Measurements from ENCODE around the gene SETX.

Gene SETX

GRCh38 chr9:132250324-132251262 lies 104.2 kb downstream of the SETX start:
- H3K4me1 ChIP-seq (ENCODE audit: insufficient read depth, low read length): no peaks in the 10 kb centered on the region
- no peak overlapping the region for H3K4me3 ChIP-seq (ENCODE audit: low read length)
- H2AFZ ChIP-seq (ENCODE audit: low read depth, low read length): no peak overlapping the region
- no peaks in the 10 kb centered on the region for H3K36me3 ChIP-seq (ENCODE audit: insufficient read depth, low read length)
- peaks cover 13% of the 10 kb centered on the region for H3K9me3 ChIP-seq (ENCODE audit: low read length)
- H3K27me3 ChIP-seq (ENCODE audit: insufficient read depth, low read length): peaks cover 5% of the 10 kb centered on the region

DNA sequence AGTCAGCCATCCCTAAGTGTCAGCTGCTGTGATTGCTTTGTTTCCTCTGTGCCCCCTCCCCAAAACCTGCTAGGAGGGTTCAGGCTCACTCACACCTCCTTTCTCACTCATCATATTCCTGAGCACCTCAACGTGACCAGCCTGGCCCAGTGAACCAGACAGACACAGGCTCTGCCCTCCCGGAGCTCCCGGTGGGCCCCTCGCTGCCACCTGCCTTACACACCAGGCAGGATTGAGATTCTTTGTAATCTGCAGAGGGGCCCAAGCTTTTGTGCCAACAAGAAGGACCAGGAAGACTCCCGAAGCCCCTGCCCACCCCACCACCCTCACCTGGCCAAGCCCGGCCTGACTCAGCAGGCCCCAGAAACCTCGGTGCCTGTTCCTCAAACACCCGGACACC lies 105.1 kb downstream of the SETX start:
- Histone ChIP-seq H3K27me3 (ENCODE audit: insufficient read depth, low read length) (peaks cover 13% of the 10 kb centered on the region), H3K9me3 (ENCODE audit: low read length) (peaks cover 13% of the 10 kb centered on the region), H3K4me1 (ENCODE audit: insufficient read depth, low read length) (peaks cover 8% of the 10 kb centered on the region), H3K36me3 (ENCODE audit: insufficient read depth, low read length) (no peaks in the 10 kb centered on the region), H3K4me3 (ENCODE audit: low read length) (no peak overlapping the region), H2AFZ (ENCODE audit: low read depth, low read length) (no peak overlapping the region)

DNA sequence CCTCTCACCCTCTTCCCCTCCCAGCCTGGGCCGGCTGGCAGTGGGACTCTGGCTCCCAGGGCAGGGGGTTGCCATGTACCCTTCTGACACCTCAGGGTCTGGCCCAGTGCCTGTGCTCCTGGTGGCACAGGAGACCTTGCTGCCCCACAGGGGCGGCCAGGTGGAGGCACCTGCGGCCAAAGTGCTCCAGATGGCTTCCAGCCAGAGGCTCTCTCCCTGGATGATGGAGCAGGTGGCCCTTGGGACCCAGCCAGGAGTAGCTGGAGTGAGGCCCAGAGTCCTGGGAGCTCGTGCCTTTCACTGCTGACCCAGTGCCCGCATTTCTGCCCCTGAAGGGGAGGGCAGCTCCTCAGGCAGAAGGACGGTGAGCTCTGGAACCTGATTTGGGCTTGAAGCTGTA lies 105.7 kb downstream of the SETX start:
- no peak overlapping the region for H2AFZ ChIP-seq (ENCODE audit: low read depth, low read length)
- H3K36me3 ChIP-seq (ENCODE audit: insufficient read depth, low read length): no peaks in the 10 kb centered on the region
- H3K4me1 ChIP-seq (ENCODE audit: insufficient read depth, low read length): peaks cover 8% of the 10 kb centered on the region
- H3K4me3 ChIP-seq (ENCODE audit: low read length): no peak overlapping the region
- peaks cover 18% of the 10 kb centered on the region for H3K27me3 ChIP-seq (ENCODE audit: insufficient read depth, low read length)
- H3K9me3 ChIP-seq (ENCODE audit: low read length): peaks cover 13% of the 10 kb centered on the region

- Histone ChIP-seq H3K9me3 (ENCODE audit: low read length) (peaks cover 13% of the 10 kb centered on the region), H3K36me3 (ENCODE audit: insufficient read depth, low read length) (no peaks in the 10 kb centered on the region), H3K4me1 (ENCODE audit: insufficient read depth, low read length) (peaks cover 8% of the 10 kb centered on the region), H3K27me3 (ENCODE audit: insufficient read depth, low read length) (peaks cover 30% of the 10 kb centered on the region), H2AFZ (ENCODE audit: low read depth, low read length) (no peak overlapping the region), H3K4me3 (ENCODE audit: low read length) (no peak overlapping the region)
Measured at GRCh38 chr9:132247942-132248341, 106.8 kb downstream of the SETX start.

GRCh38 chr9:132245465-132245864 lies 109.3 kb downstream of the SETX start:
- Histone ChIP-seq H3K9me3 (ENCODE audit: low read length) (no peaks in the 10 kb centered on the region), H2AFZ (ENCODE audit: low read depth, low read length) (no peak overlapping the region), H3K27me3 (ENCODE audit: insufficient read depth, low read length) (peaks cover 49% of the 10 kb centered on the region), H3K4me3 (ENCODE audit: low read length) (no peak overlapping the region), H3K4me1 (ENCODE audit: insufficient read depth, low read length) (peaks cover 19% of the 10 kb centered on the region), H3K36me3 (ENCODE audit: insufficient read depth, low read length) (no peaks in the 10 kb centered on the region)

DNA sequence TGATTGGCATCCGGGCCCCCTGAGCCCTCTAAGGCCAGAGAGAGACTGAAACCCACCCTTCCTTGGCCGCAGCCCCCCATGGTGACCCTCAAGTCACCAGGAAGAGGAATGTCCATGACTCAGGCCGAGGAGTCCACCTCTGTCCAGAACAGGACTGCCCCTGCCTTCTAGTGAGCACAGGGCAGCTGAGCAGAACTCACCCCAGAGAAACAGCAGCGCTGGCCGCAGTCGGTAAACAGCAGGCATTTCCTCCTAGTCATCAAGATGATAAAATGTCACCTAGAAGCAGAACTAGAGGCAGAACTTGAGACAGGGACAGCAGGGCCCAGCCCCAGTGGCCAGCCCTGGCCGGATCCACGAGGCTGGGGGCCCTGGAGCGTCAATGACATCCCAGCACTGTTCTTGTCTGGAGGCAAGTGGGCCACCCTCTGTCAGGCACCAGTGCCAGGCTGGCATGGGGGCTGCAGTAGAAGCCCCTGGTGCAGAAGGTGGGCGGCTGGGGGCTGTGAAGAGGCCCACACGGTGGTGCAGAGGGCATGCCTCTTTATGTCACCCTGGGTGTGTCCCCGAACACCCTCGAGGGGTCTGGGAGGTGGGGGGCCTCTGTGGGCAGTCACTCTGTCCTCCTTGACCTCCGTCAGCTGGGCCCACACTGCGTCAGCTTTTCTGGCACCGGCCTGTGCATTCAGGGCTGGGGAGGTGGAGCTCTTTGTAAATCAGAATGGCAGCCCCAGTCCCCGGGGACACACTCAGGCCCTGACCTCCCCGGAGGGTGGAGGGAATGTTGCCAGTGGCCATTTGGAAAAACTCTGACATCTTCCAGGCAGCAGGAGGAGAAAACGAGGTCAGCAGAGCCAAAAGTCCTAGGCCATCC lies 110.0 kb downstream of the SETX start:
- Histone ChIP-seq H3K4me1 (ENCODE audit: insufficient read depth, low read length) (peaks cover 19% of the 10 kb centered on the region), H3K36me3 (ENCODE audit: insufficient read depth, low read length) (no peaks in the 10 kb centered on the region), H2AFZ (ENCODE audit: low read depth, low read length) (no peak overlapping the region), H3K27me3 (ENCODE audit: insufficient read depth, low read length) (peaks cover 56% of the 10 kb centered on the region), H3K9me3 (ENCODE audit: low read length) (no peaks in the 10 kb centered on the region), H3K4me3 (ENCODE audit: low read length) (no peak overlapping the region)

DNA sequence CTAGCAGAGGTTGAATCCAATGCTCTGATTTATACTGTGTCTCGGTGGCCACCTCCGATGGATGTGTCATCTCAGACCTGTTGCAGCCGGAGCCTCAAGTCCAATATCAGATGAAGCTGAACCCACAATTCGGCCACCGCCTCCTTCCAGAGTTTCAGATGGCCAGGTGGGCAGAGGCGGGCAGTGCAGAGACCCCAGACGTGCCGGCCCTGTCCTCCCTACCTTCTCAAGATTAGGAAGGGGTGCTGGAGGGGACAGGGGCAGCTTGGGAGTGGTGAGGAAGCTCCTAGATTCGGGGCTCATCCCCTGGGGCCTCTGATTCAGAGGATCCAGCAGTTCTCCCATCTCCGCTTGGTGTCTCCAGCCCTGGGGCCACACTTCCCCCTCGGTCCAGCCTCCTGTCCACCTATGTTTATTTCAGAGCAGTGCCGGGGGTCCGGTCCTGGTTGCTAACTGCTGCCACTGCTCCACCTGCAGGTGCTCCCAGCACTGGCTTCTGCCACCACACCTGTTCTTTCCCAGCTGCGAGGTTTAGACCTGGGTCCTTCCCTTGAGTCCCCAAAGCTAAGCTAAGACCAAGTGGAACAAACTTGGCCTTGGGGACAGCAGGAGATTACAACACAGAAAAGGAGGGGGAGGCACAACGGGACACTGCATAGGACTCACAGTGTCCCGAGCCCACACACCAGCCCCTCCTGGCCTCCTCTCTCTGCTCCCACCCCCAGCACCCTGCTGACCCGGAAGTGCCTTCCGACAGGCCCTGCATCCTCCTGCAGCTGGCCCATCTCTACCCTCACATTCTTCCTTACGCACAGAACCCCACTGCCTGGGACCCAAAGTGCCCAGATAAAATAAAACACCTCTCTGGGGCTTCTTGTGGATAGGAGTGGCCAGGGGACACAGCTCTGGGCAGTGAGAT lies 111.4 kb downstream of the SETX start:
- Histone ChIP-seq H2AFZ (ENCODE audit: low read depth, low read length) (no peak overlapping the region), H3K27me3 (ENCODE audit: insufficient read depth, low read length) (peaks cover 69% of the 10 kb centered on the region), H3K36me3 (ENCODE audit: insufficient read depth, low read length) (no peaks in the 10 kb centered on the region), H3K4me3 (ENCODE audit: low read length) (no peak overlapping the region), H3K4me1 (ENCODE audit: insufficient read depth, low read length) (peaks cover 19% of the 10 kb centered on the region), H3K9me3 (ENCODE audit: low read length) (no peaks in the 10 kb centered on the region)

DNA sequence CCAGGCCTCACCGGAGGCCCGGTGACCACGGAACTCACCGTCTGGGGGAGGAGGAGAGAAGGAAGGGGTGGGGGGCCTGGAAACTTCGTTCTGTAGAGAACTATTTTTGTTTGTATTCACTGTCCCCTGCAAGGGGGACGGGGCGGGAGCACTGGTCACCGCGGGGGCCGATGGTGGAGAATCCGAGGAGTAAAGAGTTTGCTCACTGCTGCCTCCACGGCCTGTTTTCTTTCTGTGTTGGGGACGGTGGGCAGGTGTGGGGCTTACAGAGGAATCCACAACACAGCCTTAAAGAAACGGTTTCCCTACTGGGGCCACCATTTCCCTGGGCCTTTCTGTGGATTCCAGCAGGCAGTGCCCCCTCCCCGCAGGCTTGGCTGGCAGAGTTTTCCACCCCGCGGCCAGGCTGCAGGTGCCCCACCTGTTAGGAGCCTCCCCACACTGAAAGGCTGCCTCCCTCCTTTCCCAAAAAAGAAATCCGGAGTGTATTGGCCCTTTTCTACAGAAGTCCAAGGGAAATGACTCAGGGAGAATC lies 112.1 kb downstream of the SETX start:
- Histone ChIP-seq H3K27me3 (ENCODE audit: insufficient read depth, low read length) (peaks cover 72% of the 10 kb centered on the region), H2AFZ (ENCODE audit: low read depth, low read length) (peak overlapping the region; percentile 8), H3K36me3 (ENCODE audit: insufficient read depth, low read length) (no peaks in the 10 kb centered on the region), H3K4me3 (ENCODE audit: low read length) (peak overlapping the region; percentile 31), H3K4me1 (ENCODE audit: insufficient read depth, low read length) (peaks cover 19% of the 10 kb centered on the region), H3K9me3 (ENCODE audit: low read length) (peaks cover 2% of the 10 kb centered on the region)

GRCh38 chr9:132241840-132242620 lies 112.8 kb downstream of the SETX start:
- Histone ChIP-seq H3K9me3 (ENCODE audit: low read length) (peaks cover 2% of the 10 kb centered on the region), H2AFZ (ENCODE audit: low read depth, low read length) (peak overlapping the region; percentile 8), H3K36me3 (ENCODE audit: insufficient read depth, low read length) (no peaks in the 10 kb centered on the region), H3K4me1 (ENCODE audit: insufficient read depth, low read length) (peaks cover 19% of the 10 kb centered on the region), H3K27me3 (ENCODE audit: insufficient read depth, low read length) (peaks cover 72% of the 10 kb centered on the region), H3K4me3 (ENCODE audit: low read length) (peak overlapping the region; percentile 31)

GRCh38 chr9:132241483-132241839 lies 113.3 kb downstream of the SETX start:
- peaks cover 19% of the 10 kb centered on the region for H3K4me1 ChIP-seq (ENCODE audit: insufficient read depth, low read length)
- no peak overlapping the region for H2AFZ ChIP-seq (ENCODE audit: low read depth, low read length)
- H3K9me3 ChIP-seq (ENCODE audit: low read length): peaks cover 2% of the 10 kb centered on the region
- H3K27me3 ChIP-seq (ENCODE audit: insufficient read depth, low read length): peaks cover 72% of the 10 kb centered on the region
- H3K36me3 ChIP-seq (ENCODE audit: insufficient read depth, low read length): no peaks in the 10 kb centered on the region
- peak overlapping the region; percentile 31 for H3K4me3 ChIP-seq (ENCODE audit: low read length)

DNA sequence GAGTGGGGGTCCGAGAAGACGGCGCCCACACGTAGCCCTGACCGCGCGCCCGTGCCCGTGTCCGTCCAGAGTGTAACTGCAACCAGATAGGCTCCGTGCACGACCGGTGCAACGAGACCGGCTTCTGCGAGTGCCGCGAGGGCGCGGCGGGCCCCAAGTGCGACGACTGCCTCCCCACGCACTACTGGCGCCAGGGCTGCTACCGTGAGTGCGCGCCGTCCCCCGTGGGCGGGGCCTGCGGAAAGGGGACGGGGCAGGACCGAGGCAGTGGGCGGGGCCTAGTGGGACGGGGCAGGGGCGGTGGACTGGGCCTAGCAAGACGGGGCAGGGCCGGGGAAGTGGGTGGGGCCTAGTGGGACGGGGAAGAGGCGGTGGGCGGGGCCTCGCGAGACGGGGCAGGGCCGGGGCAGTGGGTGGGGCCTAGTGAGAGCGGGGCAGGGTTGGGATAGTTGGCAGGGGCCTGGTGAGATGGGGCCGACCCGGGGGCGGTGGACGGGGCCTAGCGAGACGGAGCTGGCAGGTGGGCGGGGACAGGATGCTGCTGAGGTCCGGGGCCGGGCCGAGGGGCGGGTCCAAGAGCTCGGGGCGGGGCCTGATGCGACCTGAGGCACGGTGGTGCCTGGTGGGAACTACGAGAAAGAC lies 113.8 kb downstream of the SETX start:
- Histone ChIP-seq H3K9me3 (ENCODE audit: low read length) (peaks cover 2% of the 10 kb centered on the region), H3K4me1 (ENCODE audit: insufficient read depth, low read length) (peaks cover 19% of the 10 kb centered on the region), H3K4me3 (ENCODE audit: low read length) (peak overlapping the region; percentile 25), H3K27me3 (ENCODE audit: insufficient read depth, low read length) (peaks cover 71% of the 10 kb centered on the region), H2AFZ (ENCODE audit: low read depth, low read length) (no peak overlapping the region), H3K36me3 (ENCODE audit: insufficient read depth, low read length) (no peaks in the 10 kb centered on the region)

All from neuron (in vitro differentiated cells).